T-helper 2 cell treated with Interferon-gamma antibody and Interleukin-4, amounts not matched to agents 100 ng/mL and 5 ng/mL, for 36 hours (primary cell): ENCODE data around the gene IL1R2. TPM values are rescaled to one million over a fixed set of nuclear protein-coding genes. Genes with fewer than 3 reads are reported as not detected.

Experiments
- intact Hi-C: fragments of 100-400 bp; cut with micrococcal nuclease; formaldehyde crosslinking; loops from one replicate; pipeline ENCODE4 v1.15.1; 2023
- total RNA-seq: library from RNA; stranded (reverse); gene quantifications from 2 replicates; pipeline ENCODE4 v1.2.3, GENCODE V29; 2022

IL1R2 gene
- total RNA-seq, 1 donor from 2014 or later: not detected

DNA sequence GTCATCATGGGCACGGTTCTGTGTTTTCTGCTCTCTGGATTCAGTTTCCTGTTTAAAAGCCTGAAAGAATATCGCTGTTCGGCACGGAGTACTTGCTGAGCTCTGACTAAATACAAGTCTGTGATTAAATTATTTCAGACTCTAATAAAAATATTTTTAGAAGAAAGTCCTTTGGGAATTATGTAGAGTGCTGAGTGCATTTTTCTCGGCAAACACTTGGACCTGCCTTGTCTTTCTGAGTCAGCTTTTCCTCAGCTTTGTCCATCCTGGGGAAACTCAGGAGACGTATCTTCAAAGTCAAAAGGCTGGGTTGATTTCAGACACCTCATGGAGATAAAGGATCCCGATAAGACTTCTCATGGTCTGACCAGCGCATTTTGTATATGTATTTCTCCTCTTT, 45.9 kb downstream of the IL1R2 start:
- intact Hi-C loops: no loop called here

DNA sequence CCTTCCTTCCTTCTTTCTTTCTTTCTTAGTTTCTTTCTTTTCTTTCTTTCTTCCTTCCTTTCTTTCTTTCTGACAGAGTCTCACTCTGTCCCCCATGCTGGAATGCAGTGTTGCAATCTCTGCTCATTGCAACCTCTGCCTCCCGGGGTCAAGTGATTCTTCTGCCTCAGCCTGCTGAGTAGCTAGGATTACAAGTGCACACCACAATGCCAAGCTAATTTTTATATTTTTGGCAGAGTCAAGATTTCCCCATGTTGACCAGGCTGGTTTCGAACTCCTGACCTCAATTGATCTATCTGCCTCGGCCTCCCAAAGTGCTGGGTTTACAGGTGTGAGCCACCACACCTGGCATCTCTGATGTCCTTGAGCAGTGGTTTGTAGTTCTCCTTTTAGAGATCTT, 48.5 kb downstream of the IL1R2 start:
- intact Hi-C loops: no loop called here

DNA sequence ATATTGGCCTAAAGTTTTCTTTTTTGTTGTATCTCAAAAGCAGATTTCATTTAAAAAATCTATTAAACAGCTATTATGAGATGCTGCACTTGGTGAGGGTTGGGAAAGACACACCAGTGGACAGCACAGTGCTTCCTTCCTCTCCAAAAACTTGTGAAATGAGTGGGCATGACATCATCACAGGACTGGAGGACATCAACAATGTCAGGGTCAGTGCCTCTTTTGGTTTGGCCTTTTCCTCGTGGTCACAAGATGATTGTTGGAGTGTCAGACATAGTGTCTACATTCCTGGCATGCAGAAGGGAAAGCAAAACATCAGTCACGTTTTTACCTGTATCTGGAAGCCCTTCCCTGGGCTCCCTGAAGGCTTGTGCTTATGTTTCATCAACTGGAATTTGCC, 49.6 kb downstream of the IL1R2 start:
- intact Hi-C loops: no loop called here

DNA sequence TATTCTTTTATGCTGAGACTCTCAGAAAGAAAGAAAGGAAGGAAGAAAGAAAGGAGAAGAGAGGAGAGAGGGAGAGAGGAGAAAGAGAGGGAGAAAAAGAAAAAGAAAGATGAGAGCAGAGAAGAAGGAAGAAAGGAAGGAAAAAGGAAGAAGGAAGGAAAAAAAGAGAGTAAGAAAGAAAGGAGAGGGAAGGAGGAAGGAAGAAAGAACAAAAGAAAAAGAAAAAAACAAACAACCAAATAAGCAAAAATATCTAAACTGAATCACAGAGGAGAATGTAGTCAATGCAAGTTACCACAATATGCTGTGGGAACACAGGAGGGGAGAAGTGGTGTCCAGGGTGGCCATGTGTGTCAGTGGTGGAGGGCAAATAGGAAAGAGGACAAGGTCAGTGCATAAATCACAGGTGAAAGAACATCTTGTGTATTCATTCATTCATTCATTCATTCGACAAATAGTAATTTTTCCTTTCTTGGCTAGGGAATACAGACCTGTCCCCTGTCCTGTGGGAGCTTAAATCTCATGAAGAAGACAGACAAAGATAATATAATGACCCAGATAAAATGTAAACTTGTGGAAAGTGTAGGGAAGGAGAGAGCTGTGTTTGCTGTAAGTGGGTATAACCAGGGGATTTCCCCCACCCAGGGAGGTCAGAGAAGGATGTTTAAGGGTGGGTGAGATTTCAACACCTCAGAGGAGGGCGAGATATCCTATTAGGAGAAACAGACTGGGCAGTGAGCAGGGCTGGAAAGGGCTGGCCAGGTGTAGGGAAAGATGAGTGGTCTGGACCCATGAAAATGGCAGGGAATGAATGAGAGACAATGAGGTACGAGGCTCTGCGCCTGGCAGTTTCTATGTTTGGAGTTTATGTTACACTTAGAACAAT, 50.7 kb downstream of the IL1R2 start:
- intact Hi-C loops: no loop called here

DNA sequence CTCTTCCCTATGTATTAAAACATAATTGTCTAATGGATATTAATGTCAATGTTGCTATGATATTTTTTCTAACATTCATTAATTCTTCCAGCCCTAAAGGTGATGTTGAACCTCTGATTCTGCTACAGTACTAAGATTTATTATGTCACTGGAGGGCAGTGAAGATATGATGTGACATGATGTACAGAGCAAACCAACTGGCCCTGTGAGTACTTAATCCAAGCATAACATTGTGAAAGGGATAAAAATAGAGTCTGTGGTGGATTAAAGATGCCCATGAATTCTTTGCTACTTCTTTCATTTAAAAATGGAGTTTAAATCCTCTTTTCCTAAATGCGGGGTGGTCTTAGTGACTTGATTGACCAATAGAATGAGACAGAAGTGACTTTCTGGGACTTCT, 51.8 kb downstream of the IL1R2 start:
- intact Hi-C loops: no loop called here

DNA sequence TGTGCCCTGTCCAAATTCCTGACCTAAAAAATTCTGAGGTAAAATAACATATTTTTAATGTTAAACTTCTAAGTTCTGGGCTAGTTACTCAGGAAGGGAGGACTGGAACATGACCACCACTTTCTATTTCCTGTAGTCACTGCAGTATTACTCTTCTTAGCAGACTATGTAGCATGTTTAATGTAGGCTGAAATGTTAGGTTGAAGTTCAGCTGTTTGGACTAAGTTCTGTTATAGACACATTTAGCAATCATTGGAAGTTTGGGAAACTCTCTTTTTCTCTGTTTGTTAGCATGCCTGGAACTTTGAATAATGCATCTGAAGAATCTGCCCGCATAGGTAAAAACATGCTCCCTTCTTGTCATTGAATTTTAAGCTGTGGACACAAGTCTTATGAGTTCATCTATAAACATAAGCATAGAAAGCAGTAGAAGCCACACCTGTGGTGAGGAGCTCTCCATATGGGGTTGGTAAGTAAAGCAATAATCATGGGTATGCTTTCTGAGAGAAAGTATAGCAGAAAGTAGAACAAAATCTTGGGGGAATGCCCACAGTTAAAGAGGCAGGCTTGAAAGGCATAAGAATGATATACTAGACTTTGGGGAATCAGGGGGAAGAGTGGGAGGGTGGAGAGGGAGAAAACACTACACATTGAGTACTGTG, 52.6 kb downstream of the IL1R2 start:
- intact Hi-C loops: no loop called here

DNA sequence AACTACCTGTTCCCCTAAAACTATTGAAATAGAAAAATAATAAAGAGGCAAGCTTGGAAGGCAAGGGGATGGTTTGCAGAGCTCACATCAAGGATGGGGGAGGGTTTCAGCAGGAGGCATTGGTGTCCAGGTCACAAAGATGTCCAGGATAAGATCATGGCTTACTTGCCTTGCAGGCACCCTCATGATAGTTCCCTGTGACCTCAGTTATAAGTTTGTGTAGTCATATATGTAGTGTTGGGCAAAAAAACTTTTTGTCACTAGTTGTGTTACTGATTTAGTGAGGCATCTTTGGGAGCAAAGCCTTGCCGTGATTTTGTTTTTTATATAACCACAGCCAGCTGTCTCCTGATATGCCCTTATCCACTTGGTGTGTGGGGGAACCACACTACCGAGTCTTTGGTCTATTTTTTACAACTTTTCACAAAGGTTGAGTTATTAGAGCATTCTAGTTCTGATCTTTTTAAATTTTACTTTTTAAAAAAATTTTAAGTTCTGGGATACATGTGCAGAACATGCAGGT, 53.3 kb downstream of the IL1R2 start:
- intact Hi-C loops: no loop called here

DNA sequence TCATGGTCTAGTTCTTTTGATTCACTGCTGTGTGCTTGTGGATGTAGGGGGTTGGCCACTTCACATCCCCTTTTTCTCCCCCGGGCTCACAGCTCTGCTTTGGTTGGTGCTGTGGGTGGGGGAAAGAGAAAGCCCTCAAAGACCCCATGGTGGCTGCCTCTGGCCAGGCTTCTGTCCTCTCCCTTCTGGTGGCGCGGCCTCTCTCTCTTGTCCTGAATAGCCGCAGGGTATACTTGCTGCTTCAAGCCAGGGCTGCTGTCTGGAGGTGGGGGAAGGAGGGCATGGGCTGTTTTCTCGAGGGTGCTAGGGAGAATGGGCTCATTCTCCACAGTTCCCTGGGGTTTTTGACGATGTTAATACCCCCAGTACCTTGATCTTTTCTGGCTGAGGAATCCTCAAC, 53.9 kb downstream of the IL1R2 start:
- intact Hi-C loops: no loop called here

DNA sequence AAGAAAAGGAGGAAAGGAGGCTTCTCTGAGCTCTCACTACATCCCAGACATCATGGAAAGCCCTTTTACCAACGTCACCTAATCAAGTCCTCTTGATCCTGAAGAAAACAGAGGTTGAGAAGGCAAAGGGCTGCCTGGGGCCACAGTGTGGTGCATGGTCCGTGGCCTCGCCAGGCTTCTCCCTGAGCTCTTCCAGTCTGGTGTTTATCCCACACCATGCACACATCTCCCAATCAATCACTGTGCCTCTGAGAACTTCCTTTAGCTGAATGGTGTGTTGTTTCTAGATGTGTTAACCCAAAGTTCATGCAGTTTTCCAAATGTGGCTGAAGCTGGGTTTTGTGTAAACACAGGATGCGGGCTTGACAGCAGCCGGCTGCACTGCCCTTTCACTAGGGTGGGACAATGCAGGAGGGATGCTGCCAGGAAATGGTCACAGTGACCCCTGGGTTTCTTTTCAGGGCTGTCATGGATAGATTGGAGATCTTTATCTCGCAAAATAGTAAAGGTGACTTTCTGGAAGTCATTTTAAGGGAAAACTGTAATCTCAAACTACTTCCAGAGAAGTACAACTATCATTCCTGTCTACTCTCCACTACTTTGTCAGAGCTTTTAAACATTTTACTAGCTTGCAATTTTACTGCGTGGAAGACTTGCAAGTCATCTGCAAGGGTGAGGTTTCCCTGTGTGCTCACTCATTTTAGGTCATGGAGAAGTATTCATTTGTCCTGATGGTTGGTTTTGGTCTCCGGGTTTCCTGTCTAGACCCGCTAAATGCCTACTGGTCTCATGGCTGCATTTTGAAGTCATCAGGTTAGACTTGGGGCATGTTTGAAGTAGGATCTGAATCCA, 54.6 kb downstream of the IL1R2 start:
- intact Hi-C loops: no loop called here

DNA sequence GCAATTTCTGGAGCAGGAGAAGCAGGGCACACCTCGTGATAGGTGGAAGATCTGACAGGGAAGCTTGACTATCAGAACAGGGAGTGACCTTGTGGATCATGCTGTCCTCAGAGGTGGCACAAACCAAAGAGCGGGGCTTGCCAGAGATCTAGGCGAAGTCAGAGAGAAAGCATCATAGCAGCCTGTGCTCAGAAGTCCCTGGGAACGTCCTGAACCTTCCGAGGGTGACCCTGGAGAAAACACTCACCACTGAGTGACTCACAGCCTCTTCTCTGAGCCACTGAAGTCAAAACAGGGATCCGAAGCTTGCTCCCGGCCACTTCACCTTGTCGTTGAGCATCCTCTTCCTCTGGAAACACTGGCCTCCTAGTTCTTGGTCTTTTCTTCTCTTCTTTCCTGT, 56.7 kb downstream of the IL1R2 start:
- intact Hi-C loops: no loop called here

DNA sequence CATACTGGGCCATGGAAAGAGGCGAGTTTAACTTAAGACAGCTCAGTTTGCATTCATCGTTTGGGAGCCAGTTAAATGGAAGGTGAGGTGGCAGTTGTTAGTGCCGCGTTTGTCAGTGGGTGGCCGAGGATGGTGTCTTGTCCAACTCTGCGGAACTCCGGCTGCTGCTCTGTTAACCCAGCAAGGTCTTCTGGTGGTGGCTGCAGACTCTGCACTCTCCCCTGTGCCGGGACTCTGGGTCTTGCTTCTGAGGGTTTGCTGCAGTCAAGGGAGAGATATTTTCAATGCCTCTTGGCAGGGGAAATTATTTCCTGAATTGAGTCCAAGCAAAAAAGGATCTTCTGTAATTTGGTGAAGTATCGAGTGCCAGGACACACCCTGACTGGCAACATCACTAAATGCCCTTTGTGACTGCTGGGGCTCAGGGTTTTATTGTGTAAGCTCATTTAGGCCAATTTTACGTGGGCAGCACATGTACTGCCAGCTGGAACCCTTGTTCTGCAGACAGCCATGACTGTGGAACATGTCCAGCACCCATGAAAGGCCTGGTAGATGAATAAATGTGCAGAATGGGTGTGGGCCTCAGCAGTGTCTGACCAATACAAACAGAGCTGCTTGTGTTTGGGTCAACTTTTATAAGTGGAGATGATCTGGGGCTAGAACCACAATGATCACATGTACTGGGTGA, 58.1 kb downstream of the IL1R2 start:
- intact Hi-C loops: no loop called here

DNA sequence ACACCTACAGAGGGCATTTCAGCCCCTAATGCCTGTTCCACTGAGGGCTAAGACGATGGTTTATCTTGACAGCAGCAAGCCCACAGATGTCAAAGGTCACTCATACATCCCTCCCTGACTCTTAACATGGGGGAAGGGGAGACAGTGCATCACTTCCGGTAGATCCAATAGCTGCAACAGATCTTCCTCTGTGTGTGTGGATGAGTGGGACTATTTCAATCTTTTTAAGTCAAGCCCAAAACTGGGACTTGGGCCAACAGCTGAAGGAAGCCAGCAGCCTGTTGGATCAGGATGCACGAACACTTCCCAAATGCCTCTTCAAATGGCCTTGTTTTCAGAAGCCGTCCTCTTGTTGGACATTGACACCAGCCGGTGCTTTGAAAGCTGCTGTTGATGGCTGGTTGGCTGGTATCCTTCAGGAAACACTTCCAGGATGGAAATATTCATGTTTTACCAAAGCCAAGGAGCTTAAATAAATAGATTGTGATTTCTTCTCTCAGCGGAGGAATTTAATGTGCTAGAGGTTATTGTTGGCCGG, 59.2 kb downstream of the IL1R2 start:
- intact Hi-C loops: no loop called here

DNA sequence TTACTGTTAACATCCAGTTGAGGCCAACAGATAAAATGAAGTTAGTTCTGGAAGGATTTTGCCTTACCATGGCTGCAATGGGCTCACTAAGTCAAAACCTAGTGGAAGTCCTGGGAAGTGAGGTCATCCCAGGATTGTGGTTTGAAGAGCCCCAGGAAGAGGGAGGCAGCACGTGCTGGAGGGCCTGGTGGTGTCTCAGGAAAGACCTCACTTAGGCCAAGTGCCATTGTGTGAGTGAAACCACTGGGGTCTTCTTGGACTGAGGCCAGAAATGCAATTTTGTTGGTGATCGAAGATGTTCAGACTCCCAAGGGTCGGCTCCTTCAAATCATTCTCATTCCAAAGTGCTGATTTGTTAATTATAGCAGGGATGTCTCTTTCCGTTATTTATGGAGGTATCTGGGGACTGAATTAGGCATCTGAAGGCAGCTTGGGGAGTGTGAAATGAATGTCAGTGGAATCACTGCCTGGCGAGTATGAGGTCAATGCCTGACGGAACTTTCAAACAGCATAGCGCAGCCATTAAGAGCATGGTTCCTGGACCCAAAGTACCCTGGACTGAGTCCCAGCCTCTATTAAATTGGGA, 60.0 kb downstream of the IL1R2 start:
- intact Hi-C loops: no loop called here

DNA sequence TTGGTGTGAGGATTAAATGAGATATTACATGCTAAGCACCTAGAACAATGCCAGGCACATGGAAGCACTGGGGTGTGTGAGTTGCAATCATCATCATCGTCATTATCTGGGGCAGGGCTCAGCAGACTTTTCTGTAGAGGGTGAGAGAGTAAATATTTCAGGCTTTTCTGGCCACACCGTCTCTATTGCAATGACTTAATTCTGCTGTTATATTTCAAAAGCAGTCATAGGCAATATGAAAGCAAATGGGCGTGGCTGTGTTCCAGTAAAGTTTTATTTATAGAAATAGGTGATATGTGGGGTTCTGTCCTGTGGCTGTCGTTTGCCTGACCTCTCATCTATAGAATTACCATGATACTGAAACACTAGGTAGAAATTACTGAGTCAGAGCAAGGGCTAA, 60.6 kb downstream of the IL1R2 start:
- intact Hi-C loops: no loop called here

DNA sequence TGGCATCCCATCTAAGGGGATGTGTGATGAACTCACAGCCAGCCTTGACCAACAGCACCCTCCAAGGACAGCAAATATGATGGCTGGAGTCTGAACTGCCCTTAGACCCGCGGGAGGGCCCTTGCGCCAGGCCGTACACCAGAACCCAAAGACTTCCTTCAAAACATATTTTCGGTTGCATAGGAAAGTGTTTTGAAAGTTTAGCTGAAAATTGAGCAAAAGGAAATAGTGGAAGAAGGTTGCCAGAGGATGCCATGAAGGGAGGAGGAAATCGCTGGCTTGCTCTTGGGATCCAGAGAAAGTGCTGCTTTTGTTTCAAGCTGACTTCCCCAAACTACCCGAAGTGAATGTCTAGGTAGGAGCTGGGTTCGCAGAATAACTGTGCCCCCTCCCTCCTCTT, 61.3 kb downstream of the IL1R2 start:
- intact Hi-C loops: no loop called here

DNA sequence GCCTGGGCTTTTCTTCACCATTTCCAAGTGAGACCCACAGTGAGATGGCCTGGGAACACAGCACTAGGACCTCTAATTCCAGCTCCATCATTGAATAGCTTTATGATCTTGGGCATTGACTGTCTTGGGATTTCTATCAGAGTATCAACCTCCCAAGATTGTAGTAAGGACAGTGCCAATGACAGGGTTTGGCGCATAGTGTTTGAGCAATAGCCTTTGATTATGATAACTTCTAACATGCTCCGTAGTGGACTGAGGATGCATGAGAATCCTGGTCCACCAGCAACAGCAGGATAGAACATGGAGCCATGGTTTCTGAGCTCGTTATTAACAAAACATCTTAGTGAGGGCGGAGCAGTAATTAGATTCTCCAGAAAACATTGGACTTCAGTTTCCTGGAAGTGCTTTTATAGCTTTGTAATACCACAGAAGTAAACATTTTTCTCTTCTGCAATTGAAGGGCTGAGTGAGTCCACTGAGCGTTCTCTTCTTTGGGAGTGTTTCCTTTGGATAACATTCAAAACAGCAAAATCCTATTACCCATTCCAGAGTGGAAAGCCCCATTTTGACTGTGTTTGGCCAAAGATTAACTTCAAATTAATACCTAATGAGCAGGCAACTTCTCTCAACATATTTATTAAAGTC, 63.7 kb downstream of the IL1R2 start:
- intact Hi-C loops: no loop called here

DNA sequence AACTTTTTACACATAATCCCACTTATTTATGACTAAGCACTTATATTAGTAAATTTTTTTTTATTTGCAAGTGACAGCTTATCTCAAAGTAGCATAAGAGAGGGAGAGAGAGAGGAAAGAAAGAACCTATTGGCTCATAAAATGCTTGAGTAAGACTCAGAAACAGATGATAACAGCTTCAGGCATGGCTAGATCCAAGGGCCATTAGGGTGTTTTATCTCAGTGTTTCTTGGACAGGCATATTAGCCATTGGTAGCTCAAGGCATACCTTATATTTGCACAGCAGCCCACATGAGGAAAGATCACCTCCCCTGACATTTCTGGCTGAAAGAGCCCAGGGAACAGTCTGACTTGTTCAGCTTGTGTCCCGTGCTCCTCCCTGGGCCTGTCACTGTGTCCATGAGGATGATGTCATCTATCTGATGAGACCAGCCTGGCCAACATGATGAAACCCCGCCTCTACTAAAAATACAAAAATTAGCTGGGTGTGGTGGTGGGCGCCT, 64.4 kb downstream of the IL1R2 start:
- intact Hi-C loops: no loop called here

DNA sequence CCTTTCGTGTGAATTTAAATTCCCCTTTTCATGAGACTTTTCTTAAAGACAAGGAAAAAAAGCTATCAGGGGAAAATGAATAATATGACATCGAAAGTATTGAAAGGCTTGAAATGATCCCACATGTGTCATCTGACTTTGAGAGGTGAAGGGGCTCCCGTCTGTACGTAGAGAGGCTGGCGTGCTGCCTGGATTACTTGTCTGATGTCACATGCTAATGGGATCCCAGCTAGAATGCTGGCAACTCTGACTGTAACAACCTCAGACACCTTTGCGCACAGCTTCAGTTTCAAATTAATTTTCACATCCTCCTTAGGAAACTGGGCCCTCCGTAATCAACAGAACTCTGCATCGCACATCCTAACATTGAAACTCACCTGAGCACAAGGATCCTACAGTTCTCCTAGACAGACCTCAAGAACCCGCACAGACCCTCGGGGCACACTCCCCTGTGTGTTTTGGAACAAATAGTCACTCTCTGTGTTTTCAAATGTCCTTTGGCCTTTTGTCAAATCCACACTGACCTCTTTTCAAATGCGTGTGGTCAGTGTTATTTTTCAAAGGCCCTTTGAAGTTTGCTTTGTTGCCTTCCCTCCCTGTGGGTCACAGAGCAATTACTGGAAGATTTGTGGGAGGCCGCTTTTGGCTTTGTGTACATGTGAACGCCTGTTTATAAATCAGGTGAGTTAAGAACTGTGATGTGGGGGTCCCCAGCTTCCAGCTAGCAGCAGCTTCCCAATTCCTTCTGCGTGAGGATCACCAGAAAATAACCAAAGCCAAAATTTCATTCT, 65.9 kb downstream of the IL1R2 start:
- intact Hi-C loops: no loop called here

DNA sequence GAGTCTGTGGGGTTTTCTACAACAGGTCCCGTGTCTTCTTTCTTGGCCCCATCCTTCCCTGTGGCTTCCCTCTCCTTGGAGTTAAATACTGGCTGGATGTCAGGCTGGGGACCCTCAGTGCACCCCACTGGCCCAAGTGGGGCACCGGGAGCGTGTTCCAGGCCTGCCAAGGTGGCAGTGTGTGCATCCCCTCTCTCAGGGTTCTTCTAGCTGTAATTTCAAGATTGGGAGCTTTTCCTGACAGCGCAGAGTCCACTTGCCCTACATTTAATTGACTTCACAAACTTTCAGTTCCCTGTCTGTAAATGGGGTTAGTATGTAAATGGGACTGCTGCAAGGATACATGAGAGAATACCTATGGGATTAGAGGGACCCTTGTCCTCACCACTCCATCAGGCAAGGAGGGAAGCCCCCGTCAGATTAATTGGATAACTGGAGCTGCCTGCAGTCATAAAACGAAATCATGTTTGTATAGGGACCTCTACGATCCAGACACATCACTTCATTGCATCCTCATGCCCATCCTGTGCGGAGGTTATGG, 66.6 kb downstream of the IL1R2 start:
- intact Hi-C loops: no loop called here
